ENCODE measurements around the gene METAP1D.

The METAP1D gene

DNA sequence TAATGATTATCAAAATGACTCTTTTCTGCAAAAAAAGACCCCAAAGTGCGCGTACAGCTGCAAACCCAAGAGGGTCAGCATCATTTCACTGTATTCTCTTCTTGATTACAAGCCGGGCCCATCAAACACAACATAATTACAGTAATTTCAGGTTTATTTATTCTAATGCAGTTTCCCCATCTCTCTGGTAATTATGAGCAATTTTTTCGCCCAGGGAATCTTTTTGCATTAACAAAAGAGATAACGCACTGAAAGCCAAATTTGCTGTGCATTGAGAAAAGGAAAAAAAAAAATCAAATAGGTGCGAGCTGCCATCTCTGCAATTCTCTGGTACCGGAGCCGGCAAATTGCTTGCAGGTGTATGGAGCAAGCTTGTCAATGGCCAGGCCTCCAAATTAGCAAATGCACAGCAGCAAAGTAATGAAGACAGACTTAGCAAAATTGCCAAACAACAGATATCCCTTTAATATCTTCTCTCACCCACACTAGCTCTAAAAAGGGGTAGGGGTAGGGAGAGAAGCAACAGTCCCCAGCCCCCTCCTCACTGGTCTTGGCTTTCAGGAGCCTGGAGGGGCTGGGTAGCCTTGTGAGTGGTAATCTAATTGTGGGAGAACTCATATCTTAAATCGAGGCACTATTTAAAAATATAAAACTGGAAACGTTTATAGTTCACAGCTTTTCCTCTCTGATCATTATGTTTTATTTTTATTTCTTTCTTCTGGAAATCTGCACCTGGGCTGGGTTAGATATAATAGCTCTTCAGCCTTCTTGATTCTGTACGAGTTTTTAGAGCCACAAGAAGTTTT lies 92.2 kb downstream of the METAP1D start:
- DNase-seq (ENCODE audit: low read depth): no peak

DNA sequence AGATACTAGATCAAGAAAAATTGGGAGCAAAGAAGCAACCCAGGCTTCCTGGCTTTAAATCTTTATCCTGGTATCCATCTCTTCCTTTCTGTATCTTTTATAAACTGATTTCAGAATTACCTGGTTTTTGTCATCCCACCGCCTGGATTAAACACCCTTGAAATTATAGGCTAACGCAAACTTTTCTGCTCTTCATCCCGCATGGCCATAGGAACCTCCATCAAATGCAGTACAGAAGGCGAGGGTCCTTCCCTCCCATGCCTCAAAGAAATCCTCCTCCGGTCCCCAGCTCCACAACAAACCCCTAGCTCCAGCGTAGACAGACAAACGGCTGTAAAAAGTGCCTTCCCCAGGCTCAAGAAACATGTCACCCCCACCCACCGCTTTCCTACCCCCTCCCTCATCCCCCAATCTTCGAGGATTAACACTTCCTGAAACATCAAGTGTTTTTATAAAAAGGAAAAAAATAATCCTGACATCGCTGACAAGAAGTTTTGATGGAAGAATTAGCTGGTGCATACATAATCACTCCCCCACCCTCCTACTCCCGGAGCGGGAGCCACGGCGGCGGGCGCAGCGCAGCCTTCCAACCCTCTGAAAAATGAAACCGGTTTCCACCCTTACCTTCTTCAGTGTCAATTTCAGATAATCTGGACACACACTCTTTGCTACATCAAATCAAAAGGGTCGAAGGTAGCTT lies 93.1 kb downstream of the METAP1D start:
- no peak for DNase-seq (ENCODE audit: low read depth)

DNA sequence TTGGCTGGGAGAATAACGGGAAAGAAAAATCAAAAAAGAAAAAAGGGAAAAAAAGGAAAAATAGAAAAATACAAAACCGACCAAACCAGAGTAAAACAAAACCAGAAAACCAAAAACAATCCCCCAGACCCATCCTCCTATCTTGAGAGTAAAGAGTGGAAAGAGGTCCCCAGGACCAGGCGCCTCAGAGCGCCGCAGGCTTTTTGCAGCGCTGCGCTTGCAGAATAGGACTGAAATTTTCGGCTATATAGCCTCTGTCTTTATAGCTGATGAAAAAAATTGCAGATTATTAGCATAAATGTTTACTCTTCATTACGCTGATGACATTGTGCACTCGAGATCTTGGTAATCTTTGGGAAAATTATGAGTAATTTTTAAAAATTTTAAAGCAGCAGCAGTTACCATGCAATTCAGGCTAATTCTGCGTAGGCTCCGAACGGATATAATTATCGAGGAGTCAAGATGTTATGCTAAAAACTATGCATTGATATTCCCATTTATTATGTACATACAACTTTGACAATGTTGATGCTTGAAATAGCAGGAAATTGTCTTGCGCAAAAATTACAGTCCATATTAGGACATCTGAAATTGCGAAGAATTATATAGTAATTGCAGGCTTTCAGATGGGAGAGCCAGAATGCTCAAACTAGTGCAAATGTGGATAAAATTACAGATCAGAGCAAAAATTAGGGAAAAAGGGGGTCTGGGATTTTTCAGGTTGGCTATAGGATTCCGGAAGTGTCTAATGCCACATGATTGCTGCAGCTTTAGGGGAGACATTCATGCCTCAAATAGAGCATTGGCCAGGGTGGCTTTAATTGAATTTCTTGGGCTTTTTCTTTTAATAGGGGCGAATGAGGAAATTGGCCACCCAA lies 93.9 kb downstream of the METAP1D start:
- no peak for DNase-seq (ENCODE audit: low read depth)

DNA sequence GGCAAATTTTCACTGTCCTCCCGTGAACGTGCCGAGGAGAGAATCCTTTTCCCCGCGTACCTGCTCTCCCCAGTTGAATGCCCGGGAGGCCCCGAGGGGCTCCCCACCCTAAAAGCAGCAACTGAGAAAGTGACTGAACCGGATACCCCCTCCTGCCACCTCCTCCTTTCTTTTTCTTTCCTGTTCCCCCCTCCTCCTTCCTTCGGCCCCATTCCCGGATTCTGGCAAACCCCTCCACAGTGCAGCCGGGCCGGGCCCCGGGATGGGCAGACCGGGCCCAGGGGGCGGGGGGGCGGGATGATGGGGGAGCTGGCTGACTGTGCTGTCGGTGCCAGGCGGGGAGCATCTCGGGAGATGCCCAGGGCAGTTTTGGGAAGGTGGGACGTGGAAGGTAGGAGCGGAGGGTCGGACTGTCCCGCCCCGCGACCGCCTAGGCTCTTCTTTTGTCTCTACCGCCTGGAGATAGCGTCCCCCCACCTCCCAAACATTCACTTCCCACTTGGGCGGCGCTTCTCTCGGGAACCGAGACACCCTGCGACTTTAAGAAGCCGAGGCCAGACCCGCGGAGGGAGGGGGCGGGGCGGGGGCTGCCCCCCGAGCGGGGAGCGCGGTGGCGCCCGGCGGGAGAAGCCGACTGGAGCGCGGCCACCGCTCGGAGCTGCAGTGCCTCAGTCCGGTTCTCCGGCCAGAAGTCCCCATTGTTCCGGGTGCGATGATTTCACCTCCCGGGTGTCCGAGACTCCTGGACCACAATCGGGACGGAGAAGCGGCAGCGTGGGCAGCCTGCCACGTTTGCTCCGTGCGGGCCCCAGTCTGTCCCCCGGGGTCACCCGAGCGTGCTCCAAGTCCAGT lies 94.8 kb downstream of the METAP1D start:
- no peak for DNase-seq (ENCODE audit: low read depth)

DNA sequence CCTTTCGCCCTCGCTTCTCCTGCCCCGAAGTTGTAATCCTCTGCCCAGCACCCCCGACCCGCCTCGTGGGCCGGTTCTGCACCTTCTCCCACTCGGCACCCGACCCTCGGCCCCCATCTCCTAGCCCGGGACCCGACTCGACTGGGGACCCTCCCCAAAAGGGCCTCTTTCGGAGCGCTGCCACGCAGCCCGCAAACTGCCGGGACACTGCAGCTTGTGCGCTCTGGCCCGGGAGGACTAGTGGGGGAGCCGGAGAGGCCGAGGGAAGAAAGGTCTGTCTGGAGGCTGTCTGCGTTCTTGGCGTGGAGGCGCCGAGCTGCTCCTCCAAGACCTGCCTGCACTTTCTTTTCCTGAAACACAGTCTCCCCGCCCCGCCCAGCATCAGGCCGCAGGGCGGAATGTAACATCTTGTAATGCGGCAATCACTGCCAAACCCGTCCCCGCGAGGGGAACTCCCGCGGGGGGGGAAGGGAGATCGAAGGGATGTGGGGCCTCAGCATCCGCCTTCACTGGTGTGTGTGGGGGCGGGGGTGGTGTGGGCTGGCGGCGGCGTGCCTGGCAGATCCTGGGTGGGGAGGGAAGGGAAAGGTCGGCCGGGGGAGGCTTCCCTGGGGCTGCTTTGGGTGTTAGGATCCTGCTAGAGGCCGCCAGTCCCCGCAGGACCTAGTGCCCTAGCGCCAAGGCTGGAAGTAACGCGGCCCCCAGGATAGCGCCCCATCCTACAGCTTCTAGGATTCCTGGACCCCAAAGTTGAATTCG lies 95.6 kb downstream of the METAP1D start:
- no peak for DNase-seq (ENCODE audit: low read depth)

DNA sequence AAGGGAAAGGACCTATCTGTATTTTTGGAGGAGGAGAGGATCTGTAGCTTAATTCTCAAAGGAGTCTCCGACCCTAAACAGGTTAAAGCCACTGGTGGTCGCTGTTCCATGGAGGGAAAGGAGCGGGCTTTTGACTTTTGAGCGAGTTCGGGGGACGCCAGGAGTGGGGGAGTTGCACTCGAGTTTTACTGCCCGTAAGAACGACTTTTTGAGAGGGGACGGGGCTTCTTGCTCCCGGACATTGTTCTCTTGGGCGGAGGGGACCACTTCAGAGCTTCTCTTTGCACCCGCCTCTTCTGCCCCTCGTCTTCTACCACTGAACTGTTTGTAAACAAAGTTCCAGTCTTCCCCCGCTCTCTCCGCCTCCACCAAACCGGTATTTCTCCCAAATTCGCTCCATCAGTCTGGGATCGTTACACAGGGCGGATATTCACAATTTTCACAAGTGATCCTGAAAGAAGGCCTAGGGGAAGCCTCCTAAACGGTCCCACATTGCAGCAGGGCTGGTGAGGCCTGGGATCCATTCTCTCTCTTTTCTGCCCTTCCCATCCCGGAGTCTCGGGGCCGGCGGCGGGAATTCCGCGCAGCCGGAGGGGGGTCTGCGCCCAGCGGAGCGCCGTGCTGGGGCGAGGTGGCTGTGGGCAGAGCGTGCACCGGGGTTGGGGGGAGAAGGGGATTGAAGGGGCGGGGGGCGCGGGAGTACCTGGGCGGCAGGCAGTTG lies 96.3 kb downstream of the METAP1D start:
- DNase-seq (ENCODE audit: low read depth): no peak

DNA sequence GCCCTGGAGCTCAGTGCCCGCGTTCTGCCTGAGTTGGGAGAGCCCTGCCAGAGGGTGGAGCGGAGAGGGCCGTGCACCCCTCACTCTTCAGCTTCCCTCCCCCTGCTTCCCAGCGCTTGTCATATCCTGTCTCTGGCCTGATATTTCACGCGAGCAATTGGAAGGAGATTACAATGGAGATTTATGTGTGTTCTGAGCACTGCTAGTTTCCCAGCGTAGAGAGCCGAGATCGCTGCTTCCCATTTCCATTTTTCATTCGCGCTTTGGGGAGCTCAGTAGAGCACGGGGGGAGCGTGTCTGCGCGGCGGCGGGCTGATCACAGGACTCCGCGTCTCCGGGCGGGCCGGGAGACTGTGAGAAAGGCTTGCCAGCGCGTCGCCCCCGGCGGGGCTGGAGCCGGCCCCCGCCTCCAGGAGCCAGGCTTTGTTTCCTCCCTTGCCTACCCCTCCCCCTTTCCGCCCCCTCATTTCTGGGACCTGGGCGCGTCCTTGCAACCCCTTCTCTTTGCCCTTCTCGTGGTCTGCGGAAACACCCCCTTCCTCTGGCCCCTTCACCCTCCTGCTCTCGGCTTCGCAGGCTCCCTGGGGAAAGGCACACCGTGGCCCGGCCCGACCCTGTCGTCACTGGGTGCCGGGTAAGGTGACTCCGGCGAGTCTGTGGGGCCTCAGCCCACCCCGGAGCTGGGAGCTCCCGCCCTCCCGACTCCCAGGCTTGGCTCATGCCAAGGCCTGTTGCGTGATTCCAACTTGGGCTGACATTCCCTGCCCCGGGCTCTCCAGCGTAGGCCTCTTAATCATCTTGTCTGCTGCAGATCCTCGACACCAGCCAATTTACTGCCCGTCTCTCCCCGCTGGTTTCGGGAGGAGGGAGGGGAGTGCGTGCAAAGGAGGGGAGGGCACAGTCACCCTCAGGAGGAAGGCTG lies 97.1 kb downstream of the METAP1D start:
- DNase-seq (ENCODE audit: low read depth): no peak

DNA sequence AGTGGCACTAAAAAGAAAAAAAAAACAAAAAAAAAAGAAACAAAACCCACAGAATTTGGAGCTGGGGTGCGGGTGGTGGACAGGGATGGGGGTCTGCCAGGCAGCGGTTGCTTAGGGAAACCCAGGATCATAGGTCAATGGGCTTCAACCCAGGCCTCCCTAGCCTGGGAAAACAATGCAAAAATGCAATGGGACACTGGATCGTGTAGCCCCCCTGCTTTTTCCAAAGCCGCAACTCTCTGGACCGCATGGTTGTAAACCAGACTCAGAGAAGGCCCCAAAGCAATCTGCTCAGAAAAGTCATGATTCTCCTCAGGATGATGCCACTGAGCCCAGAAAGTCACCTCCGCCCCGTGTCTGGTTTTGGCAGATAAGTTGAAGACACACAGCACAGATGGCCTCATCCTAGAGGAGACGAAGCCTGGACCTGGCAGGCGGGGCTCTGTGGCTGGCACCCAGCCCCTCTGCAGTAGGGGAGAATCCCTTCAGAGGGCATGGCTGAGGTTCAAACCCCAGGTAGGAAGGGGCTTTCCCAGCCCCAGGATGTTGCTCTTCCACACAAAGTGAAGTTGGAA lies 97.9 kb downstream of the METAP1D start:
- no peak for DNase-seq (ENCODE audit: low read depth)

DNA sequence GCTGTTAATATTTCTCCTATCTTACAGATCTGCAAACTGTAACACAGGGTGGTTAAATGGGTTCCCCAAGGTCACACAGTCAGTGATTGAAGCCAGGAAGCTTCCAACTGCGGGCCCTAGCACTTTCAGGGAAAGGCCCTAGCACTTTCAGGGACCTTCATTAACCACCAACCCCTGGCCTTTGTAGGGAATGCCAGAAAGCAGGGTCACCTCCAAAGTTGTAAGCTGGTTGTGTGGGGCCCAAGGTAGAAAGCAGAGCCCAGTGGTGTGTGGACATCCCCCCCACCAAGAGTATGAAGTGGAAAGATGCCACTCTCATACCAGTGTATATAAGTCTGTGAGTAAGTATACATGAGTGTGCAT lies 98.5 kb downstream of the METAP1D start:
- no peak for DNase-seq (ENCODE audit: low read depth)

DNA sequence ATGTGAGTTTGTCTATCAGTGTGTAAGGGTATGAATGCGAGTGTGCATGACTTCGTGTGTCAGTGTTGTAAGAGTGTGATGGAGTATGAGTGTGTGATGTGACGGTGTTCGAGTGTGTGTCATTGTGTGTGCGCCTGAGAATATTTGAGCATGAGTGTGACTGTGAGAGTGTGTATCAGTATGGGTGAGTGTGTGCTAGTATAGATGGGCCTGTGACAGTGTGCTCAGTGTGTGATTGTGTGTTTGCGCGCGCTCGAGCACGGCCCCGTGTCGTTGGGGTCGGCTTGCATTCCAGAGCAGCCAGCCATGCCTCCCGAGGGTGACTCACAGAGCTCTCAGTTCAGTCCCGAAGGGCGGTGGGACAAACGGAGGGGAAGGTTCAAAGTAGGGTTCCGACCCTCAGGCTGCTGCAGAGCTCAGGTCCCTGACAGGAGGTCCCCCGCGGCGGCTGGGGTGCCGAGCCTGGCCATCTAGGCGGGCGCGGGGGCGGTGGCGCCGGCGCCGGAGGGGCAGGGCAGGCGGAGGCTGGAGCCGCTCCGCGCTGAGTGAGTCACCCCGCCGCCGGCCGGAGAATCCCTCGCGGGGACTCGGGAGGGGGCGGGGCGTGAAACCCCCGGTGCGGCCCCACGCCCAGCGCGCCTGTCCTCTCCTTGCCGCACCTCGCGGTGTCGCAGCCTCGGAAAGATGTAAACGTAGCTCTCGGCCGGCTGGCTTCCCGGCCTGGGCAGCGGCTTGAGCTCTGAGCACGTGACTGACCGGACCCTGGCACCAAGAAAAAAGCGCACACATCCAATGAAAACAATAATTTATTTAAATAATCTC lies 99.1 kb downstream of the METAP1D start:
- no peak for DNase-seq (ENCODE audit: low read depth)

DNA sequence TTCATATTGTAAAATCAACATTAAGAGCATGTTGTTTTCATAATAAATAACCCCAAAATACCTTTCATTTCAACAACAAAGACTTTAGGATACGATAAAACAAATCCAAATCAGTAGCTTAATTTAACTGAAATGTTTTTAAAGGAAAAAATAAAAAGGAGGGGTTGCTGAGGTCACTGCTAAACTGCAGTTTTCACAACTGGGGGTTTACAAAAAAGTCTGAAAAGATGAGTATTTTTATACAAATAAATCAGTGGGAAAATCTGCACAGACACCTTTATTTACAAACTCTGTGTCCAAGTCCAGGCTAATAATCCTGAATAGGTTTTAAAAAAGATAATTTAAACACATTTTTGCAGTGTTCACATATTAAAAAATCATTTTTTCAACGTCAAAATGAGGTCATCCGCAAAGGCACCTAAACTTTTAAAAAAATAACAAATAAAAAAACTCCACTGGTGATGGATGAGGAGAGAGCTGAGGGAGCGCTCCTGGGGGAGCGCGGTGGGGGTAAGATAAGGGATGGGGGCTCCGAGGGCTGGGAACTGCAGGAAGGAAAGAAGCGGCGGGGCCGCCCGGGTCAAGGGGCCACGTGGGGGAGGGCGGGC lies 99.8 kb downstream of the METAP1D start:
- no peak for DNase-seq (ENCODE audit: low read depth)

DNA sequence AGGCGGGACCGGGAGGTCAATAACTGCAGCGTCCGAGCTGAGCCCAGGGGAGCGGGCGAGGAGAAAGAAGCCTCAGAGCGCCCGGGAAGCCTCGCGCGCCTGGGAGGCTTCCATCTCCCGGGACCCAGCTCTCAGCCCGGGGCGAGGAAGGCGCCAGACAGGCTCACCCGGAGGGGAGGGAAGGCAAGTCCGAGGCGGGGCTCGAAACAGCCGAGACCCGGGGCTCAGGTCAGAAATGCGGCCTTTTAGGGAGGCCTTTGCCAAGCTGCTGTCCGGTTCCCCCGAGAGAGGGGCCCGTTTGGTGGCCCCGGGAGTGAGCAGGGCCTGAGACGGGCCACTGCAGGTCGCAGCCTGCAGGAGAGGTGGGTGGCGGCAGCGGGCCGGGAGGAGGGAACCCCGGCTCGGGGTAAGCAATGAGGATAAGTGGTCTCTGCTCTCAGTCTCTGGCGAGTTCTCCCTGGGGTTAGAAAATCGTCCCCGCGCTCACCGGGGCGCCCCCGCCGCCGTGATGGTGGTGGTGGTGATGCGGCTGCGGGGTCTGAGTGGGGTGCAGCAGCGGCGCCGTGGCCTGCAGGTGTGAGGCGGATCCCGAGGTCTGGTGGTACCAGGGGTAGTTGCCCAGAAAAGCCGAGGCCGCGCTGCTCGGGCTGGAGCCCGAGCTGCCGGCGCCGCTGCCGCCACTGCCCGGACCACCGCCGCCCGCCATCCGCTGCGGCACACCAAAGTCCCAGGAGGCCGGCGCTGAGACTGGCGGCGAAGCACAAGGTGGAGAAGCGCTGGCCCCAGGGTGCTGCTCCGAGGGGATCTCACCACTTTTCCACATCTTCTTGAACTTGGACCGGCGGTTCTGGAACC lies 100.6 kb downstream of the METAP1D start:
- DNase-seq (ENCODE audit: low read depth): no peak

DNA sequence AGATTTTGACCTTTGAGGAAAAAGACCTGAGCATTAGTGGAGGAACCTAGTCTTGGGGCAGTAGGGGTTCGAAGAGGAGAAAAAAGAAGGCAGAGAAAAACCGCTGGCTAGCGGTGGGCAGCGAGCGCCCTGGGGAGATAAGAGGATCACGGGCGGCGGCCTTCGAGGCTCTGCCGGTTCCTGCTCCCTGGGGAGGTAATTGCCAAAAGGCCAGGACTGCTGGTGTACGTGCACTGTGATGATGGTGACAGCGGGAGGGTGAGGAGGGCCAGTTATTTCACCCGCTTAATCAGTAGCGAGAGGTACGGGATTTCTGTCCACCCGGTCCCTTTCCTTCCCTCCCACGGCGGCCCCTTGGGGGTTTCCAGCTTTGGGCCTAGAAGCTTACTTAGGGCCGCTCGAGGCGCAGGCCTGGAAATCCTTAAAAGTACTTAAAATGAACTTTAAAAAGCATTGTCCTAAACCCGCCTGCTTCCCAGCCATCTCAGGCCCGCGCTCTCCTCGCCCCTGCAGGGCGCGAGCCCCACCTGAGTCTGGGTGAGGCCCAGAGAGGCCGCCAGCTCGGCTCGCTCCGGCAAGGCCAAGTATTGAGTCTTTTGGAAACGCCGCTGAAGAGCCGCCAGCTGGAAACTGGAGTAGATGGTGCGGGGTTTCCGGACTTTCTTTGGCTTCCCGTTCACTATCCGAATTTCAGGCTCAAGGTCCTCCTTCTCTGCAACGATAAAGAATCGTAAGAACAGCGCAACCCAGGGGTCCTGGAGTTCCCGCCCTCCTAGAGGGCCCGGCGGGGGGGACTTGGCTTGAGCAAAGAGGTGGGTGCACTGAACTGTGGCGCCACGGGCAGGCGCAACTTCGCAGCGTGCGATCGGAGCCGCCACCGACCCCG lies 101.4 kb downstream of the METAP1D start:
- no peak for DNase-seq (ENCODE audit: low read depth)

DNA sequence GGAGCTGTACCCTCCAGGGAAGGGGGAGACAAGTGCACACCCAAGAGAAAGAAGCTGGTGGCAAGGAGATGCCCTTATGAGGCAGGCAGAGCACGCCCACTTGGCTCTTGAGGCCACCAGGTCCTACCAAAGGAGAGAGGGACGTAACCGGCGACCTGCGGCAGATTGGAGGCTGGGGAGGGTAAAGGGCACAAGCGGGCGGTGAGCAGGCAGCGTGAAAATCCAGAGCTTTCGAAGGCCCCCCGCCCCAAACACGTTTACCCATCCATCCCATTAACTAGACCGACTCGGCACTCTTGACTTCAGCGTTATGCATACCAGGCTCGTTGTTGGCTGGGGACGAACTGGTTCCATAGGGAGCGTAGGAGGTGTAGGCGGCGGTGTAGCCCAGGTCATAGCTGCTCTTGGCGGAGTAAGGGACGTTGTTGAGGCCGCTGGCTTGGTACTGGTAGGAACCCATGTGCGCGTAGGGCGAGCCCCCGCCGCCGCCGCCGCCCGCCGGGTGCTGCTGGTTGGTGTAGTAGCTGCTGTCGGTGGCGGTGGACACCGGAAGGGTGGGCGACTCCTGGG lies 102.2 kb downstream of the METAP1D start:
- no peak for DNase-seq (ENCODE audit: low read depth)
